Muscle layer of duodenum (tissue), 2 donors: Measurements from ENCODE around the gene NEBL.

Experiments used
- H3K27ac ChIP-seq: one replicate; pipeline ENCODE4 v1.7.0; 2013; ENCODE audit warnings: mild to moderate bottlenecking, low read length
- H3K27me3 ChIP-seq: one replicate; pipeline ENCODE4 v1.7.0; 2013; ENCODE audit warnings: low read depth, mild to moderate bottlenecking, control low read depth, low read length
- H3K36me3 ChIP-seq, 2 donors: one replicate each; pipeline ENCODE4 v1.7.0; 2013; ENCODE audit warnings: low read length in 2 of 2, control low read depth in 1 of 2, mild to moderate bottlenecking in 1 of 2; ENCODE audit not compliant: insufficient read depth in 2 of 2, control insufficient read depth in 1 of 2
- H3K4me1 ChIP-seq, 2 donors: one replicate each; pipeline ENCODE4 v1.7.0; 2013; ENCODE audit warnings: low read length in 2 of 2, mild to moderate bottlenecking in 2 of 2, control low read depth in 1 of 2, moderate library complexity in 1 of 2; ENCODE audit not compliant: insufficient read depth in 2 of 2, control insufficient read depth in 1 of 2
- H3K4me3 ChIP-seq, 2 donors: one replicate each; pipeline ENCODE4 v1.7.0; 2013; ENCODE audit warnings: low read length in 2 of 2, low read depth in 1 of 2, mild to moderate bottlenecking in 1 of 2
- H3K9me3 ChIP-seq, 2 donors: one replicate each; pipeline ENCODE4 v1.7.0; 2013; ENCODE audit warnings: low read length in 2 of 2, control low read depth in 1 of 2, mild to moderate bottlenecking in 1 of 2; ENCODE audit not compliant: control insufficient read depth in 1 of 2
- donor health status: healthy.

NEBL gene

GRCh38 chr10:20879136-20879535 lies 18.0 kb downstream of the NEBL start:
- H3K9me3 ChIP-seq = no peaks in the 10 kb centered on the region
- H3K27ac ChIP-seq = no peak overlapping the region
- no peaks in the 10 kb centered on the region for H3K36me3 ChIP-seq
- no peaks in the 10 kb centered on the region for H3K27me3 ChIP-seq
- H3K4me1 ChIP-seq = no peaks in the 10 kb centered on the region
- H3K4me3 ChIP-seq = no peak overlapping the region

GRCh38 chr10:20877986-20878983 lies 18.8 kb downstream of the NEBL start:
- Histone ChIP-seq H3K9me3 (no peaks in the 10 kb centered on the region), H3K4me3 (no peak overlapping the region), H3K27me3 (no peaks in the 10 kb centered on the region), H3K4me1 (no peaks in the 10 kb centered on the region), H3K36me3 (no peaks in the 10 kb centered on the region), H3K27ac (no peak overlapping the region)

- H3K36me3 ChIP-seq = no peaks in the 10 kb centered on the region
These were observed 19.6 kb downstream of the NEBL start for GRCh38 chr10:20877554-20877953.

GRCh38 chr10:20874261-20874660 lies 22.9 kb downstream of the NEBL start:
- Histone ChIP-seq H3K9me3 (no peaks in the 10 kb centered on the region), H3K4me1 (no peaks in the 10 kb centered on the region), H3K36me3 (no peaks in the 10 kb centered on the region), H3K27ac (no peak overlapping the region), H3K27me3 (no peaks in the 10 kb centered on the region), H3K4me3 (no peak overlapping the region)

More at GRCh38 chr10:20877554-20877953, 19.6 kb downstream of the NEBL start:
- no peaks in the 10 kb centered on the region for H3K4me1 ChIP-seq
- no peak overlapping the region for H3K27ac ChIP-seq
- no peaks in the 10 kb centered on the region for H3K27me3 ChIP-seq
- H3K4me3 ChIP-seq = no peak overlapping the region
- no peaks in the 10 kb centered on the region for H3K9me3 ChIP-seq

- Histone ChIP-seq H3K9me3 (no peaks in the 10 kb centered on the region), H3K27ac (no peak overlapping the region), H3K4me1 (no peaks in the 10 kb centered on the region), H3K4me3 (no peak overlapping the region), H3K27me3 (no peaks in the 10 kb centered on the region), H3K36me3 (no peaks in the 10 kb centered on the region)
These were observed 25.1 kb downstream of the NEBL start for GRCh38 chr10:20871970-20872369.

- Histone ChIP-seq H3K4me1 (no peaks in the 10 kb centered on the region), H3K27me3 (no peaks in the 10 kb centered on the region), H3K27ac (no peak overlapping the region), H3K36me3 (no peaks in the 10 kb centered on the region), H3K9me3 (no peaks in the 10 kb centered on the region), H3K4me3 (no peak overlapping the region)
These were observed 26.3 kb downstream of the NEBL start for GRCh38 chr10:20870834-20871233.

- Histone ChIP-seq H3K27ac (no peak overlapping the region), H3K27me3 (no peaks in the 10 kb centered on the region), H3K9me3 (no peaks in the 10 kb centered on the region), H3K36me3 (no peaks in the 10 kb centered on the region), H3K4me3 (no peak overlapping the region), H3K4me1 (no peaks in the 10 kb centered on the region)
These were observed 34.1 kb downstream of the NEBL start for GRCh38 chr10:20863008-20863407.

GRCh38 chr10:20858292-20859124 lies 38.6 kb downstream of the NEBL start:
- no peaks in the 10 kb centered on the region for H3K36me3 ChIP-seq

GRCh38 chr10:20856484-20856883 lies 40.6 kb downstream of the NEBL start:
- Histone ChIP-seq H3K9me3 (no peaks in the 10 kb centered on the region), H3K27ac (no peak overlapping the region), H3K4me3 (no peak overlapping the region), H3K36me3 (no peaks in the 10 kb centered on the region), H3K27me3 (no peaks in the 10 kb centered on the region), H3K4me1 (no peaks in the 10 kb centered on the region)

More at GRCh38 chr10:20858292-20859124, 38.6 kb downstream of the NEBL start:
- Histone ChIP-seq H3K27ac (no peak overlapping the region), H3K9me3 (no peaks in the 10 kb centered on the region), H3K27me3 (no peaks in the 10 kb centered on the region), H3K4me3 (no peak overlapping the region), H3K4me1 (no peaks in the 10 kb centered on the region)

- Histone ChIP-seq H3K27ac (no peak overlapping the region), H3K36me3 (no peaks in the 10 kb centered on the region), H3K4me3 (no peak overlapping the region), H3K9me3 (no peaks in the 10 kb centered on the region), H3K4me1 (no peaks in the 10 kb centered on the region), H3K27me3 (no peaks in the 10 kb centered on the region)
These were observed 41.6 kb downstream of the NEBL start for GRCh38 chr10:20855398-20856038.

- Histone ChIP-seq H3K4me3 (no peak overlapping the region), H3K27me3 (no peaks in the 10 kb centered on the region), H3K4me1 (no peaks in the 10 kb centered on the region), H3K27ac (no peak overlapping the region), H3K36me3 (no peaks in the 10 kb centered on the region), H3K9me3 (no peaks in the 10 kb centered on the region)
These were observed 43.8 kb downstream of the NEBL start for GRCh38 chr10:20853276-20853675.
